Sigmoid colon (tissue), 7 donors: Measurements from ENCODE around the gene TSPAN4. TPM values are rescaled to one million over a fixed set of nuclear protein-coding genes. Genes with fewer than 3 reads are reported as not detected.

Source experiments
- DNase-seq: peaks from one replicate; pipeline ENCODE4 v3.0.0-alpha.2; 2019
- H3K27ac ChIP-seq, 4 donors: fragments of 200-600 bp; sonication (generic); one replicate each; pipeline ENCODE4 v1.5.1; 2016 to 2019; ENCODE audit warnings: mild to moderate bottlenecking in 1 of 4
- H3K27me3 ChIP-seq, 3 donors: fragments of 200-600 bp; sonication (generic); one replicate each; pipeline ENCODE4 v1.5.1; 2019; ENCODE audit warnings: mild to moderate bottlenecking in 1 of 3
- H3K36me3 ChIP-seq, 4 donors: fragments of 200-600 bp; sonication (generic); one replicate each; pipeline ENCODE4 v1.5.1; 2016 to 2019
- H3K4me1 ChIP-seq, 4 donors: fragments of 200-600 bp; sonication (generic); one replicate each; pipeline ENCODE4 v1.5.1; 2017 to 2019
- H3K4me3 ChIP-seq, 4 donors: fragments of 200-600 bp; sonication (generic); one replicate each; pipeline ENCODE4 v1.5.1; 2017 to 2019; ENCODE audit warnings: mild to moderate bottlenecking in 2 of 4, moderate library complexity in 1 of 4
- H3K9me3 ChIP-seq, 4 donors: fragments of 200-600 bp in 3 of 4; sonication (generic) in 3 of 4; one replicate each; pipeline versions ENCODE4 v1.5.1 to v1.6.1; 2013 to 2019
- EP300 ChIP-seq, 4 donors: sonication (generic); formaldehyde crosslinking; IDR thresholded peaks; one replicate each; pipeline ENCODE4 v1.6.1; 2017; ENCODE audit warnings: antibody characterized with exemption in 4 of 4
- POLR2A ChIP-seq, 2 donors: fragments of 450-650 bp; IDR thresholded peaks; one replicate each; pipeline ENCODE4 v1.6.1; 2016; ENCODE audit warnings: antibody characterized with exemption in 2 of 2, mild to moderate bottlenecking in 2 of 2, moderate library complexity in 2 of 2
- POLR2AphosphoS5 ChIP-seq, 4 donors: sonication (generic); formaldehyde crosslinking; IDR thresholded peaks; one replicate each; pipeline ENCODE4 v1.6.1; 2017; ENCODE audit warnings: antibody characterized with exemption in 4 of 4
- WGBS, 2 donors: extraction: QIAGEN DNeasy Blood & Tissue Kit; methylation state at CpG; one replicate each; pipeline ENCODE4 v1.1.7; 2013; 5-methylcytosine and 5-hydroxymethylcytosine counted together
- intact Hi-C: fragments of 100-400 bp; cut with DNase I; formaldehyde crosslinking; loops from one replicate; pipeline ENCODE4 v1.15.1; 2023
- polyA plus RNA-seq, 3 donors: library from polyadenylated mRNA; stranded (reverse); fragments of 200-250 nt; gene quantifications; one replicate each; pipeline ENCODE4 v1.2.3, GENCODE V29; 2013
- total RNA-seq, 4 donors: library from RNA; depleted of rRNA; stranded (reverse); fragments of >200 nt; gene quantifications; one replicate each; pipeline ENCODE4 v1.1.0, GENCODE V29; 2016
- TF ChIP-seq, protein P1 (sequence below), 4 experiments: fragments of 450-650 bp in 3 of 4; fragments of 200-600 bp in 1 of 4; IDR thresholded peaks; one replicate each; pipeline ENCODE4 v1.5.1; 2016 to 2019; ENCODE audit warnings: antibody characterized with exemption in 4 of 4, mild to moderate bottlenecking in 3 of 4, moderate library complexity in 2 of 4
- donor health status: healthy with polysubstance abuse.
- donor health status: Bipolar disorder and iron deficiency.
- donor health status: healthy.

The TSPAN4 gene
- total and polyA plus RNA-seq, 7 donors, result 8.8 to 92.7 (median 79.2) TPM

DNA sequence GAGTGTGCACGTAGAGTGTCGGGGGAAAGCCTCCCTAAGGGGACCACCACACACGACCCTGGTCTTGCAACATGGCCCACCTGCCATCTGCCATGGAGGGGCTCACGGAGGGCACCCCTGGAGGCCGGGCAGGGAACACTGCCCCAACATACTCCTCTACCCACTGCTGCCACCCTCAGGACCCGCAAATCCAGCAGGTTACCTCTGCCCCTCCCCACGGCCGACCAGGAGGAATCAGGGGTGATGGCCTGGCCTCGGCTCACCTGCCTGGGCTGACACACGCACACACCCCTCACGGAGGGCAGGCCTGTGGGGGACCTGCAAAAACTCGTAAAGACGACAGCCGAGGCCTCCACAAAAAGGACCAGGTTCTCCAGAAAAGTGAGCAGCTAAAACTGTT is 37.8 kb downstream of the TSPAN4 start:
- DNase-seq, result no peak
- no peaks in the 10 kb centered on the region for H3K27me3 ChIP-seq
- H3K27ac ChIP-seq, result no peak overlapping the region
- H3K9me3 ChIP-seq, result no peaks in the 10 kb centered on the region
- TF ChIP-seq EP300 (IDR thresholded peaks at IDR 0.05) (no peak), POLR2A (IDR thresholded peaks at IDR 0.05) (no peak), POLR2AphosphoS5 (IDR thresholded peaks at IDR 0.05) (no peak)
- TF ChIP-seq, protein P1, sequence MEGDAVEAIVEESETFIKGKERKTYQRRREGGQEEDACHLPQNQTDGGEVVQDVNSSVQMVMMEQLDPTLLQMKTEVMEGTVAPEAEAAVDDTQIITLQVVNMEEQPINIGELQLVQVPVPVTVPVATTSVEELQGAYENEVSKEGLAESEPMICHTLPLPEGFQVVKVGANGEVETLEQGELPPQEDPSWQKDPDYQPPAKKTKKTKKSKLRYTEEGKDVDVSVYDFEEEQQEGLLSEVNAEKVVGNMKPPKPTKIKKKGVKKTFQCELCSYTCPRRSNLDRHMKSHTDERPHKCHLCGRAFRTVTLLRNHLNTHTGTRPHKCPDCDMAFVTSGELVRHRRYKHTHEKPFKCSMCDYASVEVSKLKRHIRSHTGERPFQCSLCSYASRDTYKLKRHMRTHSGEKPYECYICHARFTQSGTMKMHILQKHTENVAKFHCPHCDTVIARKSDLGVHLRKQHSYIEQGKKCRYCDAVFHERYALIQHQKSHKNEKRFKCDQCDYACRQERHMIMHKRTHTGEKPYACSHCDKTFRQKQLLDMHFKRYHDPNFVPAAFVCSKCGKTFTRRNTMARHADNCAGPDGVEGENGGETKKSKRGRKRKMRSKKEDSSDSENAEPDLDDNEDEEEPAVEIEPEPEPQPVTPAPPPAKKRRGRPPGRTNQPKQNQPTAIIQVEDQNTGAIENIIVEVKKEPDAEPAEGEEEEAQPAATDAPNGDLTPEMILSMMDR (IDR thresholded peaks at IDR 0.05), result no peak
- H3K36me3 ChIP-seq, result peaks cover 0 to 37% (median 10%) of the 10 kb centered on the region in 4 donors
- no peak overlapping the region for H3K4me3 ChIP-seq
- 89 to 90% methylated on average over 14 of the region's 14 CpGs for WGBS, 2 donors
- intact Hi-C loops, result no loop called here
- no peaks in the 10 kb centered on the region for H3K4me1 ChIP-seq

DNA sequence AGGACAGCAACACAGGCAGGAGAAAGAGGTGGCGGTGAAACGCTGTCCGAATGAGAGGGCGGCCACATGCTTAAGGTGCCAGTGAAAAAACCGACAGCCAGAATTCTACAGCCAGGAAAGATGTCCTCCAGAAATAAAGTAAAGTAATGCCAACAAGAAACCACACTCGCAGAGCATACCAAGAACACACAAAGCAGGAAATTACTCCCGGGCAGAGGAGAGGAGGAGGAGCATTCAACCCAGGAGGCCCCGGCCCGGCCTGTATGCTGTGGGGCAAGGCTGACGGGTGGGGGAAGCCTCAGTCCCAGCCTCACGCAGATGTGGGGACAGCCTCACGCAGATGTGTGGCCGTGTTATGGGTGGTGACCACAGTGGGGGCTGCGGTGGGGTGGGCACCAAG is 39.9 kb downstream of the TSPAN4 start:
- no peak for TF ChIP-seq EP300 (IDR thresholded peaks at IDR 0.05)
- no peak for TF ChIP-seq POLR2A (IDR thresholded peaks at IDR 0.05)
- TF ChIP-seq, protein P1 (IDR thresholded peaks at IDR 0.05), result no peak
- Histone ChIP-seq H3K27me3 (no peaks in the 10 kb centered on the region), H3K27ac (no peak overlapping the region), H3K9me3 (no peaks in the 10 kb centered on the region), H3K4me1 (no peaks in the 10 kb centered on the region), H3K4me3 (no peak overlapping the region), H3K36me3 (peaks cover 0 to 46% (median 10%) of the 10 kb centered on the region in 4 donors)
- intact Hi-C loops, result no loop called here
- WGBS, 2 donors, result 88 to 92% methylated on average over 14 of the region's 14 CpGs
- DNase-seq, result no peak

DNA sequence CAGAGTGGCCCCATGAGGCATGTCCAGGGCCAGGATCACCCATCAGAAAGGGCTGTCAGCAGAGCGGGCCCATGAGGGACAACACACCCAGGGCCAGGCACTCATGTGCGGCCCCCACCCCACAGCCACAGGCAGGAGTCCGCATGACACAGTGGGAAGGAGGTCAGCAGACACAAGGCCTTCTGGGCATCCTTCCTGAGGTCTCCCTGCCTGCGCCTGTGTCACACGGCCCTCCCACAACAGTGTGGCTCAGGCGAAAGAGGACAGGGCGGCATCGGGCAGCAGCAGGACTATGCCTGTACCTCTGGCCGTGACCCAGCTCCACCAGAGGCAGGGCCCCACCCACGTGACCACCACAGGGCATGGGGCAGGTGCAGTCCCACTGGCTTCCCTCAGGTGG is 40.9 kb downstream of the TSPAN4 start:
- Histone ChIP-seq H3K36me3 (peaks cover 0 to 46% (median 10%) of the 10 kb centered on the region in 4 donors), H3K4me1 (no peaks in the 10 kb centered on the region), H3K27ac (no peak overlapping the region), H3K27me3 (no peaks in the 10 kb centered on the region), H3K4me3 (no peak overlapping the region), H3K9me3 (no peaks in the 10 kb centered on the region)
- DNase-seq, result no peak
- no peak for TF ChIP-seq POLR2AphosphoS5 (IDR thresholded peaks at IDR 0.05)
- TF ChIP-seq, protein P1 (IDR thresholded peaks at IDR 0.05), result no peak
- no peak for TF ChIP-seq EP300 (IDR thresholded peaks at IDR 0.05)
- no peak for TF ChIP-seq POLR2A (IDR thresholded peaks at IDR 0.05)
- intact Hi-C loops, result no loop called here
- WGBS, 2 donors, result 86 to 92% methylated on average over 10 of the region's 10 CpGs

DNA sequence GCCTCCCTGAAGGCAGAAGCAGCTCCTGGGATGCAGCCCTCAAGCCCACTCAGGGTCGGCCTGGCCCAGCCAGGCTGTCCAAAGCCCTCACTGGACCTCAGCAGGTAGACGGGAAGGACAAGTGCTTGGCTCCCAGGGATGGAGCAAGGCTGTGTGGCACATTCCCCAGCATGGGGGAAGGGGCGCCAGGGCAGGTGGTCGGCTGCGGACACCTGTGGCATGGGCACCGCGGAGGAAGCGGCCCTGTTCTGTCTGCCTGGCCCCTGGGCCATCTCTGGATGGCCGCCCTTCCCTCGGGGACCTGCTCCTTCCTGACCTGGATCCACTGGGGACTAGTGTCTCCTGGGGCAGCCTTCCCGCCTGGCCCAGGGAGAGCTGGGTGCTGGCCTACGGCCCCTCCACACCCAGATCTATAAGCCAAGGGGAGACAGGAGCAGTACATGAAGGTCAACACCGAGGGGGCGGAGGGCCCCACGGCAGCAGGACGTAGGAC is 42.0 kb downstream of the TSPAN4 start:
- H3K27ac ChIP-seq, result no peak overlapping the region
- DNase-seq, result no peak
- H3K36me3 ChIP-seq, result peaks cover 0 to 41% (median 10%) of the 10 kb centered on the region in 4 donors
- 90% methylated on average over 16 of the region's 16 CpGs for WGBS, 2 donors
- no peaks in the 10 kb centered on the region for H3K9me3 ChIP-seq
- no peak overlapping the region for H3K4me3 ChIP-seq
- intact Hi-C loops, result no loop called here
- no peaks in the 10 kb centered on the region for H3K4me1 ChIP-seq
- TF ChIP-seq POLR2A (IDR thresholded peaks at IDR 0.05), result no peak
- TF ChIP-seq POLR2AphosphoS5 (IDR thresholded peaks at IDR 0.05), result no peak
- TF ChIP-seq, protein P1 (IDR thresholded peaks at IDR 0.05), result no peak
- no peak for TF ChIP-seq EP300 (IDR thresholded peaks at IDR 0.05)
- H3K27me3 ChIP-seq, result no peaks in the 10 kb centered on the region

DNA sequence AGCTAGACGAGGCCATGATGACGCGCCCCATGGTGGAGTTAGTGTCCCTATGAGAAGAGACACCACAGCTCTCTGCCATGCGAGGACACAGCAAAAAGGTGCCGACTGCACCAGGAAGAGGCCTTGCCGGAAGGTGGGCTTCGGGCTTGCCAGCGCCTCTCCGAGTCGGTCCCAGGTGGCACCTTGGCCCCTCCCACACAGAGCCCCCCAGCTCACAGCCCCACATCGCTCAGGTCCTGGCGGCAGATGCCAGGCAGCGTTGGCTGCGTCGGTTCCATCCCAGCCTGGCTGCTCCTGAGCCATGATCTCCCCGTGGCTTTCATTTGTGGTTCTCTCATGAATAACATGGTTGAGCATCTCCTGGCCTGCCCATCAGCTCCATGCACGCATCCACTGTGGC is 43.9 kb downstream of the TSPAN4 start:
- Histone ChIP-seq H3K9me3 (no peaks in the 10 kb centered on the region), H3K4me1 (no peaks in the 10 kb centered on the region), H3K4me3 (no peak overlapping the region), H3K27me3 (no peaks in the 10 kb centered on the region), H3K36me3 (peaks cover 0 to 33% (median 9%) of the 10 kb centered on the region in 4 donors), H3K27ac (no peak overlapping the region)
- intact Hi-C loops, result no loop called here
- no peak for DNase-seq
- no peak for TF ChIP-seq POLR2AphosphoS5 (IDR thresholded peaks at IDR 0.05)
- no peak for TF ChIP-seq POLR2A (IDR thresholded peaks at IDR 0.05)
- TF ChIP-seq, protein P1 (IDR thresholded peaks at IDR 0.05), result no peak
- no peak for TF ChIP-seq EP300 (IDR thresholded peaks at IDR 0.05)
- WGBS, 2 donors, result 97 to 98% methylated on average over 17 of the region's 17 CpGs
